HuH-7 (cell line): Measurements from ENCODE around the gene SPAAR.
"Not testable (repeated sequence)": the region's sequence is repeated elsewhere in the genome, so short reads cannot be mapped to it uniquely, and the experiment has no call there.

Experiments
- DNase-seq: peaks from one replicate; pipeline ENCODE4 v3.0.0; 2011; ENCODE audit warnings: low spot score

Gene SPAAR

DNA sequence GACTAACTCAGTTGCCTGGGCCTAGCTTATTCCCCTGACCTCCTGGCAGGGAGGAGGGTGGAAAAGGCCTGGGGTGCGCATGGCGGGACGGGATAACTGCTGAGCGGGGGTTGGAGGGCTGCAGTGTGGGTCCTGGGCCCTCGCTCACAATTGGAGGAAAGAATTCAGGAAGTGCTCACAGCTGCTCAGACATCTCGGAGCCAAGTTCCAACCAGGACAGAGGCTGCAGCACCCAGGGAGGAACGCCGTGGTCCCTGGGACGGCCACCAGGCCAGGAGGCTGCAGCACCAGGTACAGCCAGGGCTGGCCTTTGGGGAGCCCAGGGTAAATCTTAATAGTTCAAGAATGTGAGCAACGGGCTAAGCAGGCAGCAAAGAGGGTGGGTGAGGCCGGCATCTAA, at the start of gene SPAAR:
Gene SPAAR (plus strand): TSS at position 217 of the 400 bp plus-strand sequence. CDS start 974 bp downstream, outside the sequence.
- no peak for DNase-seq

- no peak for DNase-seq
These were observed 49.3 kb upstream of the SPAAR start for GRCh38 chr9:35859990-35860339.

DNA sequence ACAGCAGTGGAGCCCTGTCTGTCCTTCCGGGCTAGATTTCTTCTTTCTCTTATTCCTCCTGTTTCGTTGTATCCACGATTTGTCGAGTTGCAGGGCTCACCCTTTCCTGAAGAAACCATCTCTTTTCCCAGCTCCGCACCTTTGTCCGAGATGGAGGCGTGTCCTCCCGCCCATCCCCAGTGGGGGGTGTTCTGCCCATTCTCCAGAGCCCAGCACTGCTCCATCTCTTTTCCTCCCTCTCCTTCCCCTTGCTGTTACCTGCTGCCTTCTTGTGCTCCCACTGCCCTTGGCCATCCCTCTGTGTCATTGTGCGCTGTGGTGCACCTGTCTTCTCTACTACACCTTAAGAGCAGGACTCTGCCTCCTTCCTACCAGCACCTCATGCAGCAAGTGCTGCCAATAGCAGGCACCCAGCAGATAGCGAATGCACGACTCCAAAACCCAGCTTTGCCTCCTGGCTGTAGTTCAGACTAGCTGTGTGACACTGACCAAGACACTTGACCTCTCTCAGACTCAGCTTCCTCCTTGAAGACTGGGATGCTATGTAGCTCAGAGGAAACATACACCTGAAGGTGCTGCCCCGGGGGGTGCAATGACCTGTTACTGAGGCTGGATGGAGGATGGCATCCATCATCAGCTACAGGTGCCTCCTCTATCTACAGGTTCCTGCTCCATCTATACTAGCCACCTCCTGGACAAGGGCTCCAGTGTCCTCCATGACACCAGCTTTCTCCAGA, 48.0 kb upstream of the SPAAR start:
- DNase-seq: no peak

DNA sequence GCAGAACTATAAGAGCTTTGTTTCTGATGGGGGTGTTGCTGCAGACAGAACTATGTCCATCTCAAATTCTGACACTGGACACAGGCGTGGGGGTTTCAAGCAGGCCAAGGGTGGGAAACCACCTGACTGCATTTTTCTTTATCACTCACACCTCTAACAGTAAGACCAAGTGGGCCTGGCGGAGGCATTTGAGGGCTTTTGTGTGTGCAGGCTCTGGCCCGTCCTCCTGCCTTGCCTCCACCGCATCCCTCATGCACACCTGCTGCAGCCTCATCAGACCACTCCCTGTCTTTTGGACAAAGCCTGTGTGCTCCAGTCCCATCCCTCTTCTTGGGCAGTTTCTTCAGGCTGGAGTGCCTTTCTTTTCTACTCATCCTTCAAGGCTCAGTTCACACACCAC, 47.0 kb upstream of the SPAAR start:
- no peak for DNase-seq

- DNase-seq: no peak
These were observed 45.7 kb upstream of the SPAAR start for GRCh38 chr9:35863583-35863982.

GRCh38 chr9:35864695-35865255, 44.5 kb upstream of the SPAAR start:
- DNase-seq: no peak

GRCh38 chr9:35867538-35867937, 41.8 kb upstream of the SPAAR start:
- no peak for DNase-seq

DNA sequence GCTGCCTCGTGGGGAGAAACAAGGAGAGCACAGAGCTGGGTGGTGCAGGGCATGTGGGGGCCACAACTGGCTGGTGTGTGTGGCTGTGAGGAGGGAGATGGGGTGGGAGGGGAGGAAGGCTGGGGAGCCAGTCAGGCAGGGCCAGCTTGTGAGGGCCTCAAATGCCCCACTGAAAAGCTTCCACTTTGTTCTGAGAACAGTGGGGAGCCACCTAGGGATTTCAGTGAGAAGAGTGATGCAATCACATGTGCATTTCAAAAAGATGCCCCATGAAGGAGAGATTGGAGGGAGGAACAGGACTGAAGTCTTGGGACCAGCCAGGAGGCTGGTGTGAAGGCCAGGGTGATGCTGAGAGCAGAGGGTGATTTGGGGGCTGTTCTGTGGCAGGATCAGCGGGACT, 40.4 kb upstream of the SPAAR start:
- no peak for DNase-seq

DNA sequence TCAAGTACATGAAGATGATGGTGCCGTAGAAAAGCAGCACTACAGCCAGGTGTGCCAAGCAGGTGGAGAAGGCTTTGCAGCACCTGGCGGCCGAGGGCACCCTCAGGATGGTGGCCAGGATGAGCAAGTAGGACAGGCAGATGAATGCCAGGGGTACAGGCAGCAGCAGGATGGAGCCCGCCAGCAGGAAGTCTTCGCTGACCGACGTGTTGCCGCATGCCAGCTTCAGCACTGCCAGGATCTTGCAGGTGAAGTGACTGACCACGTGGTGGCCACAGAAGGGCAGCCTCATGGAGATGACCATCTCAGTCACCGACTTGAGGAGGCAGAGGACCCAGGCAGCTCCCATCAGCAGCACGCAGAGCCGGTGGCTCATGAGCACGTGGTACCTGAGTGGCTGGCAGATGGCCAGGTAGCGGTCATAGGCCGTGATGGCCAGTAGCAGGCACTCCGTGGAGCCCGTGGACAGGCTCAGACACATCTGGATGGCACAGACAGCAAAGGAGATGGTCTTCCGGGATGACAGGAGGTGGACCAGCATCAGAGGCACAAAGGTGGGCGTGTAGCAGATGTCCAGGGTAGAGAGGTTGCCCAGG, 39.6 kb upstream of the SPAAR start:
- no peak for DNase-seq

GRCh38 chr9:35870351-35870923, 38.9 kb upstream of the SPAAR start, which contains the start of gene OR13J1:
Gene OR13J1 (minus strand): TSS chr9:35870401. CDS start chr9:35870401, 0 bp downstream.
- no peak for DNase-seq

DNA sequence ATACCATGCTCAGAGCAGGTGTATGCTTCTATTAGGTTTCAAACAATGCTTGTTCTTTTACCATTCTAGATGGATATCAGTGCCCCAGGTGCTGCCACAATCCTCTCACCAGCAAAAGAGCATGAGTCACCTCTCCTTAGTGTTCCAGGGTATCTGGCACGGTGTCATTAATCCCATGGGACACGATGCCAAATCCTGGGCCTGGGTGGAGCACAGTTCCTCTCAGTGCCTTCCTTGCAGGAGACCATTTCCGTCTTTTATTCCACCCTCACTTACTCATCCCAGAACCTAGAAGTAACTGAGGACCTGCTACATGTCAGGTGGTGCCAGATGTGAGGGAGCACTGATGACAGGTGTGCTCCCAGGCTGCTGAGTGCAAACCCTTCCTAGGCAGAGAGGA, 37.7 kb upstream of the SPAAR start:
- no peak for DNase-seq

GRCh38 chr9:35872505-35872904, 36.8 kb upstream of the SPAAR start:
- no peak for DNase-seq

- DNase-seq: peak; percentile 81
These were observed 26.9 kb upstream of the SPAAR start for GRCh38 chr9:35882263-35882848.

DNA sequence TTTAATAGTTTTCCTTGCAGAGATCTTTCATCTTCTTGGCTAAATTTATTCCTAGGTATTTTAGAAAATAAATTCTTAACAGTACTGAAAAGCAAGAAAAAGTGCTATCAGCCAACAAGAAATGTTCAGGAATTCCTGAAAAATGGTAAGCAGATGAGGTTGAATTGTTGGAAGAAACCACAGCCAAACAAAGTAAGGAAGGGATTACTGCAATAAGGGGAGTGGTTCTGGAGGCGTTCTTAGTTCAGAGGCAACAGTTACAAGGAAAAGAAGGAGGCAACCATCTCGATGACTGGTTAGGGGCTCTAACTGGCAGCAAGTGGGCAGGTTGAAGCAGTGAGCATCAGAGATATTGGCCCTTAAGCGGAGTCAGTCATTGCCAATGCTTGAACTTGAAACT, 26.3 kb upstream of the SPAAR start:
- no peak for DNase-seq

DNA sequence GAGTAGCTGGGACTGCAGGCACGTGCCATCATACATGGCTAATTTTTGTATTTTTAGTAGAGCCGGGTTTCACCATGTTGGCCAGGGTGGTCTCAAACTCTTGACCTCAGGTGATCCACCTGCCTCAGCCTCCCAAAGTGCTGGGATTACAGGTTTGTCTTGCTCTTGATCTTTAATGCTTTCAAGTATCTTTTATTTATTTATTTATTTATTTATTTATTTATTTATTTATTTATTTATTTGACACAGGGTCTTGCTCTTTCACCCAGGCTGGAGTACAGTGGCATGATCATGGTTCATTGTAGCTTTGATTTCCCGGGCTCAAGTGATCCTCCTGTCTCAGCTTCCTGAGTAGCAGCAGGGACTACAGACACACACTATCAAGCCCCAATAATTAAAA, 24.4 kb upstream of the SPAAR start:
- DNase-seq: not testable (repeated sequence)

- DNase-seq: no peak
These were observed 17.6 kb upstream of the SPAAR start for GRCh38 chr9:35891646-35892045.

DNA sequence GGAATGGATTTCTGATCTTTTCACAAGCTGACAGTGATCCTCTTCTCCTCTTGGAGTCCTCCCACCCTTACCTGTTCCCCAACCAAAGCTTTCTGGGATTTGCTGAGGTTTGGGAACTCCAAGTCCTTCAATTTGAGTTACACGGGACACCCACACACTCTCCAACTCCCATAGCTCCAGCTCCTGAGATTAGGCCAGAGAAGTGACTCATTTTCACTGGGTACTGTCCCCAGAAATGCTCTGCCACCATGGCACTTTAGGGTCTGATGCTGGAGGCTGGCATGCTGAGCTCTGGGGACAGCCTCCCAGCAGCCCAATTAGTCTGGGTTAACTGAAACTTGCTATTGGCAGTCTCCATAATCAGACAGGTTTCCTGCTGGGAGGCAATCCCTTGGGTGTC, 17.2 kb upstream of the SPAAR start:
- no peak for DNase-seq

GRCh38 chr9:35896570-35896969, 12.7 kb upstream of the SPAAR start:
- DNase-seq: no peak

DNA sequence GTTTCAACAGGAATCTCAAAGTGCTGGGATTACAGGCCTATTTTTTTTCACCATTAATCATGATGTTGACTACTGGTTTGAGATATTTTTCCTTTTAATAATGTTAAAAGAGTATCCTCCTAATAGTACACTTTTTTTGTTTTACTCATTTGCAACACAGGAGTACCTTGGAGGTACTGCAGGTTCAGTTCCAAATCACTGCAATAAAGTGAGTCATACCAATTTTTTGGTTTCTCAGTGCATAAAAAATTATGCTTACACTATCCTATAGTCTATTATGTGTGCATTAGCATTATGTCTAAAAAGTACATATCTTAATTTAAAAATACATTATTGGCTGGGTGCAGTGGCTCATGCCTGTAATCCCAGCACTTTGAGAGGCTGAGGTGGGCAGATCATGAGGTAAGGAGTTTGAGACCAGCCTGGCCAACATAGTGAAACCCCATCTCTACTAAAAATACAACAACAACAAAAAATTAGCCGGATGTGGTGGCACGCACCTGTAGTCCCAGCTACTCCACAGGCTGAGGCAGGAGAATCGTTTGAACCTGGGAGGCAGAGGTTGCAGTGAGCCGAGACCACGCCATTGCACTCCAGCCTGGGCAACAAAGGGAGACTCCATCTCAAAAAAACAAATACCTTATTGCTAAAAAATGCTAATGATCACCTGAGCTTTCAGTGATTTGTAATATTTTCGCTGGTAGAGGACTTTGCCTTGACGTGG, 11.8 kb upstream of the SPAAR start:
- DNase-seq: not testable (repeated sequence)

DNA sequence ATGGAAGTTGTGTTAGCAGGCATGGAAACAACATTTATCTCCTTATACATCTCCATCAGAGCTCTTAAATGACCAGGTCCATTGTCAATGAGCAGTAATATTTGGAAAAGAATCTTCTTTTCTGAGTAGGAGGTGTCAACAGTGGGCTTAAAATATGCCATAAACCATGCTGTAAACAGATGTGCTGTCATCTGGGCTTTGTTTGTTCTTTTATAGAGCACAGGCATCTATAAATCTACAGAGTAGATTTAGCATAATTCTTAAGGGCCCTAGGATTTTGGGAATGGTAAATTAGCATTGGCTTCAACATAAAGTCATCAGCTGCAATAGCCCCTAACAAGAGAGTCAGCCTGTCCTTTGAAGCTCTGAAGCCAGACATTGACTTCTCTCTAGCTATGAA, 11.0 kb upstream of the SPAAR start:
- no peak for DNase-seq

GRCh38 chr9:35899021-35899420, 10.3 kb upstream of the SPAAR start:
- no peak for DNase-seq

DNA sequence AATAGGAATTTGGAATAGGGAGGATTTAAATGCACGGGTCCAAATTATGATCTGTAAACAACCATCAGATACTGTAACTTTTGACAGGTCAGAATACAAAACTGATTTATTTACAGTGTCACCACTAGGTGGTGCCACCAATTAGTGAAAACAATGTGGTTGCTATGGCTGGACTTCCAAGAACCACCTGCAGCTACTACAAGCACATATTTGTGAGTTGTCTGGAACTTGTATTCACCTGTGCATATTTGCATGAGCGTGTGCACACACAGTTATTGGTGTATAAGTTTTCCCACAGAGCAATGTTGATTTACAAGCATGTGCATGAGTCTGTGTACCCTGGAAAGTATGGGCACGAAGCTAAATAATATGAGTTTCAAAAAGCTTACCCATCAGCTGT, 6.2 kb upstream of the SPAAR start:
- DNase-seq: peak; percentile 62
